Transverse colon (tissue), 3 donors: ENCODE data around the gene CRTC3.

Source experiments
- CTCF ChIP-seq, 5 experiments: fragments of 200-600 bp in 3 of 5; fragments of 450-650 bp in 2 of 5; sonication (generic) in 3 of 5; IDR thresholded peaks; 1 replicate in 2 of 5; 2 replicates in 3 of 5; pipeline ENCODE4 v1.5.1; 2016 to 2017; ENCODE audit warnings: antibody characterized with exemption in 5 of 5, inconsistent platforms in 3 of 5, mild to moderate bottlenecking in 2 of 5, moderate library complexity in 1 of 5
- EP300 ChIP-seq: sonication (generic); formaldehyde crosslinking; IDR thresholded peaks from one replicate; pipeline ENCODE4 v1.6.1; 2017; ENCODE audit warnings: antibody characterized with exemption, low read depth

- TF ChIP-seq CTCF (IDR thresholded peaks at IDR 0.05) (no peak), EP300 (no peak)
Observed at GRCh38 chr15:90580099-90580498, 50.4 kb downstream of the CRTC3 start.
